Fibroblast of lung (primary cell): Measurements from ENCODE around the gene CCDC158. TPM values are rescaled to one million over a fixed set of nuclear protein-coding genes. Genes with fewer than 3 reads are reported as not detected.

Source experiments
- DNase-seq, 2 donors: peaks; one replicate each; pipeline versions ENCODE4 v3.0.0 to v3.0.0-alpha.2; 2010; ENCODE audit warnings: low read depth in 2 of 2
- H2AFZ ChIP-seq: 2 replicates; pipeline ENCODE4 v1.5.1; 2012; ENCODE audit warnings: low read length, control low read depth, inconsistent platforms
- H3K27ac ChIP-seq: 2 replicates; pipeline ENCODE4 v1.5.1; 2011; ENCODE audit warnings: low read length, control low read depth; ENCODE audit not compliant: insufficient read depth
- H3K27me3 ChIP-seq: 2 replicates; pipeline ENCODE4 v1.5.1; 2011; ENCODE audit warnings: mild to moderate bottlenecking, low read length; ENCODE audit not compliant: control insufficient read depth, insufficient read depth
- H3K36me3 ChIP-seq: 2 replicates; pipeline ENCODE4 v1.5.1; 2011; ENCODE audit warnings: low read length; ENCODE audit not compliant: control insufficient read depth, insufficient read depth
- H3K4me1 ChIP-seq: 2 replicates; pipeline ENCODE4 v1.5.1; 2011; ENCODE audit warnings: low read length; ENCODE audit not compliant: control insufficient read depth, insufficient read depth; ENCODE audit errors: extremely low read depth
- H3K4me2 ChIP-seq: 2 replicates; pipeline ENCODE4 v1.5.1; 2011; ENCODE audit warnings: low read length, control low read depth; ENCODE audit not compliant: insufficient read depth; ENCODE audit errors: extremely low read depth
- H3K4me3 ChIP-seq, 4 experiments: fragments of 200-600 bp in 1 of 4; sonication (generic) in 1 of 4; replicated peaks in 1 of 4; 2 replicates each; pipeline ENCODE4 v1.5.1; 2011 to 2016; ENCODE audit warnings: low read length in 4 of 4, low read depth in 3 of 4, mild to moderate bottlenecking in 3 of 4, control low read depth in 2 of 4, inconsistent platforms in 1 of 4, mixed read lengths in 1 of 4; ENCODE audit not compliant: insufficient read depth in 1 of 4; ENCODE audit errors: control extremely low read depth in 1 of 4
- H3K79me2 ChIP-seq: 2 replicates; pipeline ENCODE4 v1.5.1; 2012; ENCODE audit warnings: mild to moderate bottlenecking, low read length, inconsistent platforms; ENCODE audit not compliant: control insufficient read depth, insufficient read depth
- H3K9ac ChIP-seq: 2 replicates; pipeline ENCODE4 v1.5.1; 2011; ENCODE audit warnings: mild to moderate bottlenecking, low read length, control low read depth; ENCODE audit not compliant: insufficient read depth
- H3K9me3 ChIP-seq: 2 replicates; pipeline ENCODE4 v1.5.1; 2012; ENCODE audit warnings: low read depth, low read length; ENCODE audit not compliant: control insufficient read depth, insufficient read depth
- H4K20me1 ChIP-seq: 2 replicates; pipeline ENCODE4 v1.5.1; 2011; ENCODE audit warnings: low read length; ENCODE audit not compliant: control insufficient read depth, insufficient read depth; ENCODE audit errors: extremely low read depth
- EZH2 ChIP-seq: IDR thresholded peaks from 2 replicates; pipeline ENCODE4 v1.5.1; 2012; ENCODE audit warnings: low read length, control low read depth, mild to moderate bottlenecking; ENCODE audit errors: missing control alignments
- polyA plus RNA-seq, 2 donors: library from polyadenylated mRNA; depleted of rRNA in 1 of 2; stranded (reverse) in 1 of 2; unstranded in 1 of 2; fragments of >200 nt; gene quantifications; 2 replicates each; pipeline ENCODE4 v1.2.1, GENCODE V29; 2011 to 2012; ENCODE audit warnings: missing spikeins in 1 of 2
- total RNA-seq: library from RNA; depleted of rRNA; stranded (reverse); fragments of >200 nt; gene quantifications from 2 replicates; pipeline ENCODE4 v1.2.1, GENCODE V29; 2014
- TF ChIP-seq, protein P1 (sequence below), 2 donors: IDR thresholded peaks in 1 of 2; conservative IDR thresholded peaks in 1 of 2; 1 replicate in 1 of 2; 2 replicates in 1 of 2; pipeline ENCODE4 v1.5.1; 2011 to 2012; ENCODE audit warnings: low read length in 2 of 2, control low read depth in 1 of 2, inconsistent platforms in 1 of 2, low read depth in 1 of 2, mild to moderate bottlenecking in 1 of 2

The CCDC158 gene
- total and polyA plus RNA-seq, 2 donors (not counting 1 experiment from before 2014, with no cell fraction given) = 0.15 to 1.5 TPM

DNA sequence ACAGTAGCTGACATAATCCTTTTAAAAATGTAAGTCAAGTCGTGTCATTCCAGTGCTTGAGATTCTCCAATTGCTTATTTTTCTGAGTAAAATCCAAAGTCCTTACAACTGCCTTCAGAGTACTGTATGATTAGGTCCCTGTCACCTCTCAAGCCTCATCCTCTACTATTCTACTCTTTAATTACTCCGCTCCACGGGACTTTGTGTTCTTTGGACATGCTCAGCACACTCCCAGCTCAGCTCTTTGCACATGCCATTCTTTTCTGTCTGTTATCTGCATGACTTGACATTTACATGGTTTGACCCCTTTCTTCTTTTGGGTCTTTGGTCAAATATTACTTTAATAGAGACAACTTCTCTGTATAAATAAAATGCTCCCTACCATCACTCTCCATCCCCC lies 154.3 kb downstream of the CCDC158 start:
- Histone ChIP-seq H3K4me2 (no peak overlapping the region), H3K4me1 (no peaks in the 10 kb centered on the region), H3K9me3 (no peaks in the 10 kb centered on the region), H3K4me3 (no peak overlapping the region), H3K36me3 (no peaks in the 10 kb centered on the region), H3K79me2 (no peaks in the 10 kb centered on the region), H3K27ac (no peak overlapping the region), H3K27me3 (peaks cover 9% of the 10 kb centered on the region), H4K20me1 (no peaks in the 10 kb centered on the region), H2AFZ (no peak overlapping the region), H3K9ac (no peak overlapping the region)
- TF ChIP-seq, protein P1, sequence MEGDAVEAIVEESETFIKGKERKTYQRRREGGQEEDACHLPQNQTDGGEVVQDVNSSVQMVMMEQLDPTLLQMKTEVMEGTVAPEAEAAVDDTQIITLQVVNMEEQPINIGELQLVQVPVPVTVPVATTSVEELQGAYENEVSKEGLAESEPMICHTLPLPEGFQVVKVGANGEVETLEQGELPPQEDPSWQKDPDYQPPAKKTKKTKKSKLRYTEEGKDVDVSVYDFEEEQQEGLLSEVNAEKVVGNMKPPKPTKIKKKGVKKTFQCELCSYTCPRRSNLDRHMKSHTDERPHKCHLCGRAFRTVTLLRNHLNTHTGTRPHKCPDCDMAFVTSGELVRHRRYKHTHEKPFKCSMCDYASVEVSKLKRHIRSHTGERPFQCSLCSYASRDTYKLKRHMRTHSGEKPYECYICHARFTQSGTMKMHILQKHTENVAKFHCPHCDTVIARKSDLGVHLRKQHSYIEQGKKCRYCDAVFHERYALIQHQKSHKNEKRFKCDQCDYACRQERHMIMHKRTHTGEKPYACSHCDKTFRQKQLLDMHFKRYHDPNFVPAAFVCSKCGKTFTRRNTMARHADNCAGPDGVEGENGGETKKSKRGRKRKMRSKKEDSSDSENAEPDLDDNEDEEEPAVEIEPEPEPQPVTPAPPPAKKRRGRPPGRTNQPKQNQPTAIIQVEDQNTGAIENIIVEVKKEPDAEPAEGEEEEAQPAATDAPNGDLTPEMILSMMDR (conservative IDR thresholded peaks at IDR 0.05 in 1 of 2, IDR thresholded peaks at IDR 0.05 in 1 of 2; ENCODE audit: low read depth in 1 of 2, low read length in 2 of 2) = no peak
- TF ChIP-seq EZH2 = no peak
- no peak for DNase-seq

DNA sequence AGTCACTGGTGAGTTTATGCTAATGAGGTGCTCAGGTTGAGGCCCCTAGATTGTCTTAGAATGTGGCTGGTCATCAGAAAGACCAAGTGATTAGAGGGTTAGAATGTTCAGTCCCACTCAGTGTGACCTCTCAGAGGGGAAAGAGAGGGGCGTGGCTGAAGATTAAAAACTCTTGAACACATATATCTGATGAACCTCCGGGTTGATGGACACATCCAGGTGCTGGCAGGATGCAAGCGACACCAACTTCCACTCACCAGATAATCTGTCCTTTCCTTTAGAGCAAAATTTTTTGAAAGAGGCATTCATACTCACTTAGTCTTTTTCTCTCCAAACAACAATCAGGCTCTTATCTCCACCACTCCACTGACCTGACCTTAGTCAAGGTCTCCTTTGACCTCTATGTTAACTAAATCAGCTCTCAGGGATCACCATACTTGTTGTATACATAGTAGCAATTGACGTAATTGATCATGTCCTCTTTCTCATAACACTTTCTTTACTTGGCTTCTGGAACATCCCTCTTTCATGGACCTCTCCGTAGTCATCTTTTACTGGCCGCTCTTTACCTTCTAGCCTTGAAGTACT lies 155.2 kb downstream of the CCDC158 start:
- Histone ChIP-seq H3K9me3 (no peaks in the 10 kb centered on the region), H3K79me2 (no peaks in the 10 kb centered on the region), H3K4me1 (no peaks in the 10 kb centered on the region), H3K4me3 (no peak overlapping the region), H3K36me3 (no peaks in the 10 kb centered on the region), H3K9ac (no peak overlapping the region), H3K27me3 (peaks cover 9% of the 10 kb centered on the region), H3K4me2 (no peak overlapping the region), H2AFZ (no peak overlapping the region), H3K27ac (no peak overlapping the region), H4K20me1 (no peaks in the 10 kb centered on the region)
- DNase-seq = no peak
- TF ChIP-seq EZH2 = no peak
- TF ChIP-seq, protein P1 (conservative IDR thresholded peaks at IDR 0.05 in 1 of 2, IDR thresholded peaks at IDR 0.05 in 1 of 2; ENCODE audit: low read depth in 1 of 2, low read length in 2 of 2) = no peak

Other genes with a start within 250 kb of the CCDC158 start
- gene SCARB2, start 207.3 kb downstream of the CCDC158 start, total RNA-seq = 266 and 365 TPM in 2 replicates
- gene SCARB2, start 207.3 kb downstream of the CCDC158 start, polyA plus RNA-seq = 149 and 195 TPM in 2 replicates
- gene FAM47E, start 169.4 kb downstream of the CCDC158 start, total RNA-seq = 0.99 and 1.0 TPM in 2 replicates
- gene FAM47E, start 169.4 kb downstream of the CCDC158 start, polyA plus RNA-seq = 0.03 and 0.12 TPM in 2 replicates
- gene STBD1, start 114.4 kb downstream of the CCDC158 start, total RNA-seq = 10.8 and 17.5 TPM in 2 replicates
- 1.7 and 3.1 TPM in 2 replicates for gene STBD1, start 114.4 kb downstream of the CCDC158 start, polyA plus RNA-seq
- gene SHROOM3, start 14.1 kb upstream of the CCDC158 start, total RNA-seq = 11.0 and 23.9 TPM in 2 replicates
- 9.9 and 10.1 TPM in 2 replicates for gene SHROOM3, start 14.1 kb upstream of the CCDC158 start, polyA plus RNA-seq